Omental fat pad (tissue), 4 donors: Measurements from ENCODE around the gene PLA2G2E. TPM values are rescaled to one million over a fixed set of nuclear protein-coding genes. Genes with fewer than 3 reads are reported as not detected.
"Not testable (repeated sequence)": the region's sequence is repeated elsewhere in the genome, so short reads cannot be mapped to it uniquely, and the experiment has no call there.

Experiments used
- ATAC-seq: fragments of 150-250 bp; one replicate; pipeline ENCODE4 v1.9.1; 2016; ENCODE audit warnings: mild to moderate bottlenecking, moderate library complexity; ENCODE audit not compliant: low FRiP score
- DNase-seq: peaks from one replicate; pipeline ENCODE4 v3.0.0-alpha.2; 2019; ENCODE audit warnings: low spot score
- CTCF ChIP-seq, 3 donors: fragments of 450-650 bp; IDR thresholded peaks; one replicate each; pipeline ENCODE4 v1.5.1; 2016 to 2017; ENCODE audit warnings: antibody characterized with exemption in 3 of 3, mild to moderate bottlenecking in 3 of 3, moderate library complexity in 2 of 3
- total RNA-seq, 4 donors: library from RNA; depleted of rRNA; stranded (reverse); fragments of >200 nt; gene quantifications; one replicate each; pipeline ENCODE4 v1.1.0, GENCODE V29; 2016

Gene PLA2G2E
- total RNA-seq, 4 donors from 2014 or later: not detected

GRCh38 chr1:19888112-19888511 is 35.3 kb downstream of the PLA2G2E start:
- no peak for TF ChIP-seq CTCF (IDR thresholded peaks at IDR 0.05)
- no peak for ATAC-seq

DNA sequence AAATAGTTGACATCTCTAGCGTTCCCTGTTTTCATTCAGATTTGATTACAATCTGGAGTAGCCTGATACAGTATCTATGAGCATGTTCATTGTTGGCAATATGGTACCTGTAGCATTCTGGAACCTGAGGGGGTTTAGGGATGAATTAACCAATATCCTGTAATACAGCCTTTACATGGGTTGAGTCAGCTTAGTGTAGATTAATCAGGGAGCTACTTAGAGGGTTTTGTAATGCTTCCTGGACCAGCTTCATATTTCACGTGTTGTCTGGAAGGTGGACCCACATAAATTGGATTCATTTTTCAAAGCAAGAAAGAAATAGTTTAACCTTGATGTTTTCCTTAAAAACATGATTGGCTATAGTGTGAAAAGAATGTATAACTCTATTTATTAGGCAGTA is 37.6 kb downstream of the PLA2G2E start:
- no peak for TF ChIP-seq CTCF (IDR thresholded peaks at IDR 0.05)
- no peak for DNase-seq
- no peak for ATAC-seq

More at GRCh38 chr1:19888112-19888511, 35.3 kb downstream of the PLA2G2E start:
- DNase-seq: no peak

- no peak for TF ChIP-seq CTCF (IDR thresholded peaks at IDR 0.05)
- DNase-seq (no peak), ATAC-seq (no peak)
These were observed 39.1 kb downstream of the PLA2G2E start for GRCh38 chr1:19884312-19884711.

- DNase-seq (peak; percentile 60), ATAC-seq (peak; percentile 97)
- peak in 2 of 3 donors; percentile 26 to 69 for TF ChIP-seq CTCF (IDR thresholded peaks at IDR 0.05)
These were observed 41.0 kb downstream of the PLA2G2E start, which contains the start of gene OTUD3 for GRCh38 chr1:19882111-19883071. Gene OTUD3, plus strand, starts transcription at chr1:19882395. Its CDS starts 119 bp downstream, at chr1:19882514.

DNA sequence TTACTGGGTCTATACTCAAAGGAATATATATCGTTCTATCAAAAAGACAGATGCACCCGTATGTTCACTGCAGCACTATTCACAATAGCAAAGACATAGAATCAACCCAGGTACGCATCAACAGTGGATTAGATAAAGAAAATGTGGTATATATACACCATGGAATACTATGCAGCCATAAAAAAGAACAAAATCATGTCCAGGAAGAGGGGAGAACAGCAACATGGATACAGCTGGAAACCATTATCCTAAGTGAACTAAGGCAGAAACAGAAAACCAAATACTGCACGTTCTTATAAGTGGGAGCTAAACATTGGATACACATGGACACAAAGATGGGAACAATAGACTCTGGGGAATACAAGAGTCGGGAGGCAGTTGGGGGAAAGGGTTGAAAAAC is 42.6 kb downstream of the PLA2G2E start:
- not testable (repeated sequence) for ATAC-seq, DNase-seq

GRCh38 chr1:19879661-19880060 is 43.8 kb downstream of the PLA2G2E start:
- TF ChIP-seq CTCF (IDR thresholded peaks at IDR 0.05): no peak
- ATAC-seq (no peak), DNase-seq (no peak)

DNA sequence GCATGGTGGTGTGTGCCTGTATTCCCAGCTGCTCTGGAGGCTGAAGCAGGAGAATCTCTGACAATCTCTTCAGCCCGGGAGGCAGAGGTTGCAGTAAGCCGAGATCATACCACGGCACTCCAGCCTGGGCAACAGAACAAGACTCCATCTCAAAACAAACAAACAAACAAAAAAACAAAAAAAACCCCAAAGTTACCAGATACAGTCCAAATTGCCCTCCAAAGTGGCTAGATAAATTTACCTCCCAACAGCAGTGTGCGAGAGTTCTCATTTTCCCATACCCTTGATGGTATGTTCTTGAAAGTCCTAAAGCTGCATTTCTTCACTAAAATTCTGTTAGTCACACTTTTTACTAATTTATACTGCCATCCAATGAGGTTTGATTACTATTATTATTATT is 44.2 kb downstream of the PLA2G2E start:
- ATAC-seq: no peak
- TF ChIP-seq CTCF (IDR thresholded peaks at IDR 0.05): no peak
- no peak for DNase-seq
